SU-DHL-6 (cell line): ENCODE measurements around the gene RLF.

Experiments
- EZH2phosphoT487 ChIP-seq: fragments of 200-600 bp; sonication (generic), shearing (Covaris generic); conservative IDR thresholded peaks from 2 replicates; pipeline ENCODE4 v1.6.1; 2018; ENCODE audit warnings: mild to moderate bottlenecking, antibody characterized with exemption, low read length, moderate library complexity, mixed read lengths
- TF ChIP-seq, protein P1 (sequence below): fragments of 200-600 bp; sonication (generic); IDR thresholded peaks from one replicate; pipeline ENCODE4 v1.5.1; 2017; ENCODE audit warnings: antibody characterized with exemption, mild to moderate bottlenecking, low read length, moderate library complexity; ENCODE audit not compliant: insufficient read depth, poor library complexity, severe bottlenecking

DNA sequence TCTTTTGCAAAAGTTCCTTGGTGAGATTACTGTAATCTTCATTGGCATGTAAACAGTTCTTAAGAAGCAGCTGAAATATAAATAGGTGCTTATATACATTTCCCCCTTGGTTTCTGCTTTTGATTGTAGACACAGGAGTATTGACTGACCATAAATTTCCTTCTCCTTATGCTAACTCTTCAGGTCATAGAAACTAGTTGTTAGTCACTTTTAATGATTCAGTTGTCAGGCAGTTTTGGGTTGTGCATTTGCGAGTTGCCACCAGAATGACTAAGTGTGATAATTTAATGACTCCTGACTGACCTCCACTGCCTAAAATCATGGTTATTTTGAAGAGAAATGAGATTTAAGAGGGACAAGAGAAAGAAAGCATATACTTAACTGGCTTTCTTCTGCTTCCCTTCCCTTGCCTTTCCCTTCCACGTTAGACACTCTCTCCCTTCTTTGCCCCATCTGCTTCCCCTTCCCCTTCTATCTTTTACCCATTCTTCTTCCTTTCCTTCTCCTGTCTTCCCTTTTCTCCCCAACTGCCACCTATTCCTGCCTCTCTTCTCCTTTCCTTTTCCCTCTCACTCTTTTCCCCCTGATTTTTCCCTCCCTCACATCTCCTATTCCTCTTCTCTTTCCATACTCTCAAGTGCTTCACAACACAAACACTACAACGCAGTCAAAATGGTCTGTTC, 109.1 kb downstream of the RLF start:
- TF ChIP-seq, protein P1, sequence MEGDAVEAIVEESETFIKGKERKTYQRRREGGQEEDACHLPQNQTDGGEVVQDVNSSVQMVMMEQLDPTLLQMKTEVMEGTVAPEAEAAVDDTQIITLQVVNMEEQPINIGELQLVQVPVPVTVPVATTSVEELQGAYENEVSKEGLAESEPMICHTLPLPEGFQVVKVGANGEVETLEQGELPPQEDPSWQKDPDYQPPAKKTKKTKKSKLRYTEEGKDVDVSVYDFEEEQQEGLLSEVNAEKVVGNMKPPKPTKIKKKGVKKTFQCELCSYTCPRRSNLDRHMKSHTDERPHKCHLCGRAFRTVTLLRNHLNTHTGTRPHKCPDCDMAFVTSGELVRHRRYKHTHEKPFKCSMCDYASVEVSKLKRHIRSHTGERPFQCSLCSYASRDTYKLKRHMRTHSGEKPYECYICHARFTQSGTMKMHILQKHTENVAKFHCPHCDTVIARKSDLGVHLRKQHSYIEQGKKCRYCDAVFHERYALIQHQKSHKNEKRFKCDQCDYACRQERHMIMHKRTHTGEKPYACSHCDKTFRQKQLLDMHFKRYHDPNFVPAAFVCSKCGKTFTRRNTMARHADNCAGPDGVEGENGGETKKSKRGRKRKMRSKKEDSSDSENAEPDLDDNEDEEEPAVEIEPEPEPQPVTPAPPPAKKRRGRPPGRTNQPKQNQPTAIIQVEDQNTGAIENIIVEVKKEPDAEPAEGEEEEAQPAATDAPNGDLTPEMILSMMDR: no peak
- no peak for TF ChIP-seq EZH2phosphoT487
